Keratinocyte (primary cell): ENCODE data around the gene SELENOS. TPM values are rescaled to one million over a fixed set of nuclear protein-coding genes. Genes with fewer than 3 reads are reported as not detected.

ENCODE experiments used
- DNase-seq: peaks from one replicate; pipeline ENCODE4 v3.0.0-alpha.2; 2011; ENCODE audit warnings: low read depth, missing footprints, low spot score
- FAIRE-seq: peaks from 2 replicates; lab custom pipeline; 2011; peaks lifted over from hg19 to GRCh38; lab: Jason Lieb, UNC
- H2AFZ ChIP-seq: 2 replicates; pipeline ENCODE4 v1.6.0; 2012; ENCODE audit warnings: low read length, control low read depth, inconsistent platforms; ENCODE audit not compliant: control insufficient read depth
- H3K27ac ChIP-seq: 2 replicates; pipeline ENCODE4 v1.5.1; 2011; ENCODE audit warnings: low read length; ENCODE audit not compliant: control insufficient read depth, insufficient read depth
- H3K27me3 ChIP-seq: 3 replicates; pipeline ENCODE4 v1.6.0; 2011; ENCODE audit warnings: low read length; ENCODE audit not compliant: control insufficient read depth, insufficient read depth; ENCODE audit errors: extremely low read depth
- H3K36me3 ChIP-seq, 2 experiments: 2 replicates in 1 of 2; 3 replicates in 1 of 2; pipeline ENCODE4 v1.5.1; 2011; ENCODE audit warnings: low read length in 2 of 2, mild to moderate bottlenecking in 1 of 2; ENCODE audit not compliant: control insufficient read depth in 2 of 2, insufficient read depth in 2 of 2; ENCODE audit errors: extremely low read depth in 1 of 2
- H3K4me1 ChIP-seq: 3 replicates; pipeline ENCODE4 v1.5.1; 2011; ENCODE audit warnings: low read length; ENCODE audit not compliant: control insufficient read depth, insufficient read depth; ENCODE audit errors: extremely low read depth
- H3K4me2 ChIP-seq: 3 replicates; pipeline ENCODE4 v1.6.0; 2011; ENCODE audit warnings: low read depth, low read length; ENCODE audit not compliant: control insufficient read depth, insufficient read depth; ENCODE audit errors: extremely low read depth
- H3K4me3 ChIP-seq, 3 experiments: fragments of 200-600 bp in 1 of 3; sonication (generic) in 1 of 3; 2 replicates in 2 of 3; 3 replicates in 1 of 3; pipeline ENCODE4 v1.5.1; 2011 to 2016; ENCODE audit warnings: low read length in 3 of 3, mild to moderate bottlenecking in 3 of 3, control low read depth in 2 of 3, inconsistent platforms in 1 of 3, low read depth in 1 of 3, mixed read lengths in 1 of 3, mixed run types in 1 of 3, moderate library complexity in 1 of 3; ENCODE audit not compliant: control insufficient read depth in 2 of 3, insufficient read depth in 2 of 3; ENCODE audit errors: extremely low read depth in 1 of 3
- H3K79me2 ChIP-seq: 2 replicates; pipeline ENCODE4 v1.6.0; 2012; ENCODE audit warnings: low read length; ENCODE audit not compliant: control insufficient read depth, insufficient read depth
- H3K9ac ChIP-seq: 3 replicates; pipeline ENCODE4 v1.6.0; 2011; ENCODE audit warnings: low read length; ENCODE audit not compliant: control insufficient read depth, insufficient read depth; ENCODE audit errors: extremely low read depth
- H3K9me1 ChIP-seq: 3 replicates; pipeline ENCODE4 v1.6.0; 2011; ENCODE audit warnings: low read length; ENCODE audit not compliant: control insufficient read depth, insufficient read depth; ENCODE audit errors: extremely low read depth
- H3K9me3 ChIP-seq: 2 replicates; pipeline ENCODE4 v1.5.1; 2012; ENCODE audit warnings: low read depth, low read length; ENCODE audit not compliant: control insufficient read depth
- H4K20me1 ChIP-seq: 3 replicates; pipeline ENCODE4 v1.6.0; 2011; ENCODE audit warnings: low read length; ENCODE audit not compliant: control insufficient read depth, insufficient read depth; ENCODE audit errors: extremely low read depth
- EZH2 ChIP-seq: IDR thresholded peaks from one replicate; pipeline ENCODE4 v1.6.1; 2012; ENCODE audit warnings: inconsistent platforms, mild to moderate bottlenecking, low read length, moderate library complexity
- dilution Hi-C: fragments of 300-500 bp; cut with MboI; formaldehyde crosslinking; loops from one replicate; pipeline ENCODE4 v1.7.0; 2020; ENCODE audit warnings: low sequenced_read_pairs; ENCODE audit not compliant: extremely low pct_ligation_motif_present
- polyA plus RNA-seq, 5 experiments: library from polyadenylated mRNA; depleted of rRNA in 3 of 5; stranded (reverse) in 3 of 5; stranded (forward) in 1 of 5; unstranded in 1 of 5; fragments of >200 nt; gene quantifications; 1 replicate in 1 of 5; 2 replicates in 3 of 5; 3 replicates in 1 of 5; pipeline versions ENCODE4 v1.2.1 to v1.2.3, GENCODE V29; 2011 to 2012; ENCODE audit warnings: missing spikeins in 2 of 5, low read depth in 1 of 5, low replicate concordance in 1 of 5
- TF ChIP-seq, protein P1 (sequence below), 3 experiments: IDR thresholded peaks in 1 of 3; conservative IDR thresholded peaks in 1 of 3; optimal IDR thresholded peaks in 1 of 3; 2 replicates in 2 of 3; 3 replicates in 1 of 3; pipeline versions ENCODE3 to v1.5.1; 2011; ENCODE audit warnings: low read length in 3 of 3, mild to moderate bottlenecking in 3 of 3, moderate library complexity in 2 of 3, control low read depth in 1 of 3, inconsistent platforms in 1 of 3; ENCODE audit not compliant: insufficient read depth in 2 of 3; ENCODE audit errors: extremely low read depth in 1 of 3

Gene SELENOS
- polyA plus RNA-seq, 1 donor (not counting 4 experiments of a cell fraction or from before 2014, with no cell fraction given): 82.2 TPM

- Histone ChIP-seq H3K9ac (no peak overlapping the region), H3K4me3 (no peak overlapping the region), H3K9me1 (peaks cover 8% of the 10 kb centered on the region), H3K36me3 (peaks cover 4 to 11% of the 10 kb centered on the region in 2 experiments), H3K27me3 (no peaks in the 10 kb centered on the region), H3K27ac (no peak overlapping the region), H3K79me2 (peaks cover 99% of the 10 kb centered on the region), H3K9me3 (no peaks in the 10 kb centered on the region), H2AFZ (no peak overlapping the region), H3K4me2 (no peak overlapping the region), H3K4me1 (peaks cover 42% of the 10 kb centered on the region), H4K20me1 (peaks cover 27% of the 10 kb centered on the region)
- dilution Hi-C loops: no loop called here
- DNase-seq (no peak), FAIRE-seq (no peak)
- TF ChIP-seq EZH2: no peak
- TF ChIP-seq, protein P1, sequence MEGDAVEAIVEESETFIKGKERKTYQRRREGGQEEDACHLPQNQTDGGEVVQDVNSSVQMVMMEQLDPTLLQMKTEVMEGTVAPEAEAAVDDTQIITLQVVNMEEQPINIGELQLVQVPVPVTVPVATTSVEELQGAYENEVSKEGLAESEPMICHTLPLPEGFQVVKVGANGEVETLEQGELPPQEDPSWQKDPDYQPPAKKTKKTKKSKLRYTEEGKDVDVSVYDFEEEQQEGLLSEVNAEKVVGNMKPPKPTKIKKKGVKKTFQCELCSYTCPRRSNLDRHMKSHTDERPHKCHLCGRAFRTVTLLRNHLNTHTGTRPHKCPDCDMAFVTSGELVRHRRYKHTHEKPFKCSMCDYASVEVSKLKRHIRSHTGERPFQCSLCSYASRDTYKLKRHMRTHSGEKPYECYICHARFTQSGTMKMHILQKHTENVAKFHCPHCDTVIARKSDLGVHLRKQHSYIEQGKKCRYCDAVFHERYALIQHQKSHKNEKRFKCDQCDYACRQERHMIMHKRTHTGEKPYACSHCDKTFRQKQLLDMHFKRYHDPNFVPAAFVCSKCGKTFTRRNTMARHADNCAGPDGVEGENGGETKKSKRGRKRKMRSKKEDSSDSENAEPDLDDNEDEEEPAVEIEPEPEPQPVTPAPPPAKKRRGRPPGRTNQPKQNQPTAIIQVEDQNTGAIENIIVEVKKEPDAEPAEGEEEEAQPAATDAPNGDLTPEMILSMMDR (optimal IDR thresholded peaks at IDR 0.05 in 1 of 3, IDR thresholded peaks at IDR 0.05 in 1 of 3, conservative IDR thresholded peaks at IDR 0.05 in 1 of 3; ENCODE audit: extremely low read depth in 1 of 3, insufficient read depth in 2 of 3, low read length in 3 of 3): no peak
Measured at GRCh38 chr15:101244036-101244781, 33.1 kb downstream of the SELENOS start.

GRCh38 chr15:101243420-101243819 is 33.9 kb downstream of the SELENOS start:
- dilution Hi-C loops: no loop called here
- Histone ChIP-seq H2AFZ (no peak overlapping the region), H3K79me2 (peaks cover 100% of the 10 kb centered on the region), H3K9ac (no peak overlapping the region), H3K4me2 (peak overlapping the region; percentile 17), H3K4me3 (no peak overlapping the region), H4K20me1 (peaks cover 29% of the 10 kb centered on the region), H3K36me3 (peaks cover 4 to 11% of the 10 kb centered on the region in 2 experiments), H3K9me1 (peaks cover 8% of the 10 kb centered on the region), H3K4me1 (peaks cover 41% of the 10 kb centered on the region), H3K27ac (no peak overlapping the region), H3K27me3 (no peaks in the 10 kb centered on the region), H3K9me3 (no peaks in the 10 kb centered on the region)
- no peak for TF ChIP-seq EZH2
- TF ChIP-seq, protein P1 (optimal IDR thresholded peaks at IDR 0.05 in 1 of 3, IDR thresholded peaks at IDR 0.05 in 1 of 3, conservative IDR thresholded peaks at IDR 0.05 in 1 of 3; ENCODE audit: extremely low read depth in 1 of 3, insufficient read depth in 2 of 3, low read length in 3 of 3): no peak
- no peak for DNase-seq
- no peak for FAIRE-seq
